Neural progenitor cell (in vitro differentiated cells): ENCODE measurements around the gene TMCO4. TPM values are rescaled to one million over a fixed set of nuclear protein-coding genes. Genes with fewer than 3 reads are reported as not detected.

ENCODE experiments used
- DNase-seq: peaks from one replicate; pipeline ENCODE4 v3.0.0-alpha.2; 2016; ENCODE audit warnings: low spot score
- H2AFZ ChIP-seq: fragments of 200-600 bp; sonication (generic); replicated peaks from 2 replicates; pipeline ENCODE4 v1.6.1; 2016; ENCODE audit warnings: antibody characterized with exemption
- H3F3A ChIP-seq: fragments of 200-600 bp; sonication (generic); 2 replicates; pipeline ENCODE4 v1.6.1; 2016; ENCODE audit warnings: antibody characterized with exemption, low read depth
- H3K27ac ChIP-seq: fragments of 200-600 bp; sonication (generic); 2 replicates; pipeline ENCODE4 v1.5.1; 2016; ENCODE audit warnings: mild to moderate bottlenecking
- H3K27me3 ChIP-seq: fragments of 200-600 bp; sonication (generic); 2 replicates; pipeline ENCODE4 v1.6.1; 2016; ENCODE audit warnings: mild to moderate bottlenecking, moderate library complexity
- H3K36me3 ChIP-seq: fragments of 200-600 bp; sonication (generic); 2 replicates; pipeline ENCODE4 v1.5.1; 2016
- H3K4me1 ChIP-seq: fragments of 200-600 bp; sonication (generic); 2 replicates; pipeline ENCODE4 v1.6.1; 2016; ENCODE audit warnings: mixed run types
- H3K4me2 ChIP-seq: fragments of 200-600 bp; sonication (generic); 2 replicates; pipeline ENCODE4 v1.6.1; 2016
- H3K4me3 ChIP-seq: fragments of 200-600 bp; sonication (generic); 2 replicates; pipeline ENCODE4 v1.5.1; 2016
- H3K79me2 ChIP-seq: fragments of 200-600 bp; sonication (generic); 2 replicates; pipeline ENCODE4 v1.6.1; 2016; ENCODE audit warnings: low read depth
- H3K9ac ChIP-seq: fragments of 200-600 bp; sonication (generic); 2 replicates; pipeline ENCODE4 v1.6.1; 2016
- H3K9me3 ChIP-seq: fragments of 200-600 bp; sonication (generic); 2 replicates; pipeline ENCODE4 v1.5.1; 2016; ENCODE audit warnings: low read depth
- H4K20me1 ChIP-seq: fragments of 200-600 bp; sonication (generic); 2 replicates; pipeline ENCODE4 v1.6.1; 2016; ENCODE audit warnings: low read depth
- H3K27ac Mint-ChIP-seq: 3 replicates; pipeline ENCODE4 v1.8.0; 2021; ENCODE audit warnings: mixed read lengths
- H3K27me3 Mint-ChIP-seq: 2 replicates; pipeline ENCODE4 v1.8.0; 2022; ENCODE audit warnings: low read depth, mild to moderate bottlenecking, inconsistent platforms, moderate library complexity, mixed read lengths; ENCODE audit not compliant: insufficient read depth
- H3K36me3 Mint-ChIP-seq: 3 replicates; pipeline ENCODE4 v1.8.0; 2021; ENCODE audit warnings: mixed read lengths
- H3K4me1 Mint-ChIP-seq: 3 replicates; pipeline ENCODE4 v1.8.0; 2021; ENCODE audit warnings: mixed read lengths
- H3K4me3 Mint-ChIP-seq: 3 replicates; pipeline ENCODE4 v1.8.0; 2021; ENCODE audit warnings: mild to moderate bottlenecking, moderate library complexity, mixed read lengths
- H3K9me3 Mint-ChIP-seq: 3 replicates; pipeline ENCODE4 v1.8.0; 2020; ENCODE audit warnings: mixed read lengths
- CTCF ChIP-seq: fragments of 200-600 bp; sonication (generic); IDR thresholded peaks from 2 replicates; pipeline ENCODE4 v1.5.1; 2017; ENCODE audit warnings: antibody characterized with exemption, mild to moderate bottlenecking
- EZH2 ChIP-seq: fragments of 200-600 bp; sonication (generic); IDR thresholded peaks from 2 replicates; pipeline ENCODE4 v1.6.1; 2017; ENCODE audit warnings: antibody characterized with exemption, mild to moderate bottlenecking, moderate library complexity
- EZH2phosphoT487 ChIP-seq: fragments of 200-600 bp; sonication (generic); IDR thresholded peaks from 2 replicates; pipeline ENCODE4 v1.6.1; 2017; ENCODE audit warnings: antibody characterized with exemption
- total RNA-seq: library from RNA; depleted of rRNA; stranded (reverse); fragments of >200 nt; gene quantifications from 2 replicates; pipeline ENCODE4 v1.2.3, GENCODE V29; 2015; ENCODE audit warnings: low replicate concordance

The TMCO4 gene
- total RNA-seq, 1 donor from 2014 or later = 0.30 TPM

- Histone ChIP-seq H3K79me2 (no peaks in the 10 kb centered on the region), H3K4me3 (no peak overlapping the region), H3K27me3 (no peaks in the 10 kb centered on the region), H3F3A (no peaks in the 10 kb centered on the region), H2AFZ (no peak overlapping the region), H3K9me3 (no peaks in the 10 kb centered on the region), H3K27ac (no peak overlapping the region), H4K20me1 (no peaks in the 10 kb centered on the region), H3K4me2 (no peak overlapping the region), H3K4me1 (peaks cover 5% of the 10 kb centered on the region), H3K9ac (no peak overlapping the region), H3K36me3 (no peaks in the 10 kb centered on the region)
- peaks cover 17% of the 10 kb centered on the region for H3K27me3 Mint-ChIP-seq
- H3K4me1 Mint-ChIP-seq = peaks cover 36% of the 10 kb centered on the region
- no peaks in the 10 kb centered on the region for H3K9me3 Mint-ChIP-seq
- H3K27ac Mint-ChIP-seq = no peak overlapping the region
- no peak for DNase-seq
- no peaks in the 10 kb centered on the region for H3K36me3 Mint-ChIP-seq
- TF ChIP-seq CTCF (no peak), EZH2 (no peak), EZH2phosphoT487 (no peak)
- H3K4me3 Mint-ChIP-seq = no peak overlapping the region
Observed at GRCh38 chr1:19710825-19711611, 88.7 kb downstream of the TMCO4 start.

- H3K27ac Mint-ChIP-seq = no peak overlapping the region
Observed at GRCh38 chr1:19709260-19709793, 90.4 kb downstream of the TMCO4 start.

GRCh38 chr1:19708567-19709110 is 91.1 kb downstream of the TMCO4 start:
- Histone ChIP-seq H4K20me1 (no peaks in the 10 kb centered on the region), H3K79me2 (no peaks in the 10 kb centered on the region), H3K4me3 (no peak overlapping the region), H3K4me1 (peaks cover 11% of the 10 kb centered on the region), H3K4me2 (no peak overlapping the region), H3K9ac (no peak overlapping the region), H3K27ac (no peak overlapping the region), H3K27me3 (no peaks in the 10 kb centered on the region), H3K36me3 (no peaks in the 10 kb centered on the region), H2AFZ (no peak overlapping the region), H3F3A (peaks cover 12% of the 10 kb centered on the region), H3K9me3 (no peaks in the 10 kb centered on the region)
- no peaks in the 10 kb centered on the region for H3K9me3 Mint-ChIP-seq
- no peak for TF ChIP-seq EZH2
- TF ChIP-seq EZH2phosphoT487 = no peak
- no peak for TF ChIP-seq CTCF
- peaks cover 14% of the 10 kb centered on the region for H3K27me3 Mint-ChIP-seq
- H3K4me1 Mint-ChIP-seq = peaks cover 40% of the 10 kb centered on the region
- H3K27ac Mint-ChIP-seq = no peak overlapping the region
- H3K36me3 Mint-ChIP-seq = no peaks in the 10 kb centered on the region
- peak overlapping the region; percentile 32 for H3K4me3 Mint-ChIP-seq
- DNase-seq = no peak

More at GRCh38 chr1:19709260-19709793, 90.4 kb downstream of the TMCO4 start:
- H3K4me3 Mint-ChIP-seq = no peak overlapping the region
- H3K27me3 ChIP-seq = no peaks in the 10 kb centered on the region
- no peaks in the 10 kb centered on the region for H3K9me3 ChIP-seq
- H3K9ac ChIP-seq = no peak overlapping the region
- peaks cover 17% of the 10 kb centered on the region for H3K27me3 Mint-ChIP-seq
- no peak overlapping the region for H2AFZ ChIP-seq
- no peak for TF ChIP-seq EZH2phosphoT487
- no peak for TF ChIP-seq CTCF
- TF ChIP-seq EZH2 = no peak
- H3K36me3 ChIP-seq = no peaks in the 10 kb centered on the region
- no peaks in the 10 kb centered on the region for H3K9me3 Mint-ChIP-seq
- H4K20me1 ChIP-seq = no peaks in the 10 kb centered on the region
- no peak for DNase-seq
- peaks cover 5% of the 10 kb centered on the region for H3F3A ChIP-seq
- H3K4me1 Mint-ChIP-seq = peaks cover 34% of the 10 kb centered on the region
- no peak overlapping the region for H3K4me2 ChIP-seq
- H3K79me2 ChIP-seq = no peaks in the 10 kb centered on the region
- no peak overlapping the region for H3K27ac ChIP-seq
- H3K36me3 Mint-ChIP-seq = no peaks in the 10 kb centered on the region
- H3K4me1 ChIP-seq = peaks cover 5% of the 10 kb centered on the region
- H3K4me3 ChIP-seq = no peak overlapping the region
